ENCODE results near the gene C8A.
A peak's percentile ranks its signal among the peaks of the same experiment; 100 is the strongest.

The C8A gene

GRCh38 chr1:56894014-56894413 lies 39.4 kb downstream of the C8A start:
- DNase-seq (ENCODE audit: low read depth) = no peak

DNA sequence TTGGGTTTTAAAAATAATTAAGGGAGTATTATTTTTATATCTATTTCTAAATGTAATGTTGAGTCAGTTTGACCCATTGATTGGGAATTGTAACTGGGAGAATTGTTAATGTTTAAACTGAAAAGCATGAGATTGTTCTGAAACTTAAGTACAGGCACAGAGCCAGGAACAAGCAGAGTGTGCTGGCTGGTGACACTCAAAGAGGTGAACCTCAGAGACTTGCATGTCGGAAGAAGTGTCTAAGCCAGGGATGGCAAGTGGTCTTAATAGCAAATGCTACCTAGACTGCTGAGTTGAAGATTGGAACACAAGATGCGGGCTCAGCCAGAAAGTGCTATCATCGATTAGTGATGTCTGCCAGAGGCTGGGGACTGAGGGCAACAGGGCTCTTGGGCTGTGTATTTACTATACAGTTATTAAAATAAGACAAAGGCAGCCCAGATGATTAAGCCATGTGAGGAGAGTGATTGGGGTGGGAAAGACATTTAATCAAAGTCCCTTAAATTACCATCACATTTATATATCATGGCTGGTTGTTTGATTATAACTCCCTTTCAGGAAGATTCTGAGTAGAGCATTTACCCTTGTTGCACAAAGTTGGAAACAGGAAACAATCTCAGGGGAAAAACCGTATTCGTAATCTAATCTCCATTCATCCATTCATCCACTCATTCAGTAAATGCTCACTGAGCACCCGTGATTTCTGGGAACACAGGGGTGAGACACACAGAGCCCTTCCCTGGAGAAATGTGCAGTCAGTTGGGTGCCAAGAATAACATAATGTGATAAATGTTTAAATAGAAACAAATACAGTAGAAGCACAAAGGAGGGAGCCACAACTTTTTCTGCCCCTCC lies 42.8 kb downstream of the C8A start:
- DNase-seq (ENCODE audit: low read depth) = no peak

- no peak for DNase-seq (ENCODE audit: low read depth)
These were observed 43.4 kb downstream of the C8A start for GRCh38 chr1:56898005-56898373.

- DNase-seq (ENCODE audit: low read depth) = no peak
These were observed 44.3 kb downstream of the C8A start for GRCh38 chr1:56898879-56899278.

- DNase-seq (ENCODE audit: low read depth) = peak; percentile 40
These were observed 47.1 kb downstream of the C8A start for GRCh38 chr1:56901716-56902115.

DNA sequence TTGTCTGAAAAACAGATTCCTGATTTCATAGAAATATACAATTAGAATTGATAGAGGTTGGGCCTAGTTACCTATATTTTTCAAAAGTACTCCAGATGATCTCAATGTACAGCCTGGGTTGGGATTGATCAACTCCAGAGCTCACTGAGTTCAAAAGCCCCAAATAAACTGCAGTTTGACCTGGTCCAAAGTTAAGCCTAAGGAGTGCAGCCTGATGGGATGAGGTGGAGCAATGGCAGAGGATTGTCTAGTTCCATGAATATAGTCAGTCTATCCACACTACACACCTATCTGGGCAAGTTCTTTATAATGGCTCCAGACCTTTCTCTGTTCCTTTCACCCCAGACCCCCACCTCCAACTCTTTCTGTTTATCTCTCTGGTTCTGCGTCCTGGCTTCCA lies 49.2 kb downstream of the C8A start:
- DNase-seq (ENCODE audit: low read depth) = no peak

GRCh38 chr1:56904663-56905397 lies 50.2 kb downstream of the C8A start:
- no peak for DNase-seq (ENCODE audit: low read depth)

- DNase-seq (ENCODE audit: low read depth) = no peak
These were observed 51.1 kb downstream of the C8A start for GRCh38 chr1:56905667-56906066.

- peak; percentile 34 for DNase-seq (ENCODE audit: low read depth)
These were observed 54.1 kb downstream of the C8A start for GRCh38 chr1:56908619-56909221.

GRCh38 chr1:56910441-56910985 lies 55.9 kb downstream of the C8A start:
- no peak for DNase-seq (ENCODE audit: low read depth)

- peak; percentile 46 for DNase-seq (ENCODE audit: low read depth)
These were observed 56.7 kb downstream of the C8A start for GRCh38 chr1:56911098-56911938.

DNA sequence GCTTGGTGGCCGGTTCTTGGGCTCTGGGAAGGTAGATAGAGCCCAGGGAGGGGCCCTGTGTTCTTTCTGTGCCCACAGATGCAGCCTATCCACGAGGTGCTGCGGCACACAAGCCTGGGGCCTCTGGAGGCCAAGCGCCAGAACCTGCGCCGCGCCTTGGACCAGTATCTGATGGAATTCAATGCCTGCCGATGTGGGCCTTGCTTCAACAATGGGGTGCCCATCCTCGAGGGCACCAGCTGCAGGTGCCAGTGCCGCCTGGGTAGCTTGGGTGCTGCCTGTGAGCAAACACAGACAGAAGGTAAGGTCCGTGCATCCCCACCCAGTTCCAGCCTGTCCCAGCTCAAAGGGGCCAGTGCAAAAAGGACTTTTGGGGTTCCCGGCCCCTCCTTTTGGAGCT lies 57.7 kb downstream of the C8A start:
- DNase-seq (ENCODE audit: low read depth) = no peak

GRCh38 chr1:56915960-56916359 lies 61.4 kb downstream of the C8A start:
- DNase-seq (ENCODE audit: low read depth) = no peak

- DNase-seq (ENCODE audit: low read depth) = no peak
These were observed 62.0 kb downstream of the C8A start for GRCh38 chr1:56916630-56917029.

DNA sequence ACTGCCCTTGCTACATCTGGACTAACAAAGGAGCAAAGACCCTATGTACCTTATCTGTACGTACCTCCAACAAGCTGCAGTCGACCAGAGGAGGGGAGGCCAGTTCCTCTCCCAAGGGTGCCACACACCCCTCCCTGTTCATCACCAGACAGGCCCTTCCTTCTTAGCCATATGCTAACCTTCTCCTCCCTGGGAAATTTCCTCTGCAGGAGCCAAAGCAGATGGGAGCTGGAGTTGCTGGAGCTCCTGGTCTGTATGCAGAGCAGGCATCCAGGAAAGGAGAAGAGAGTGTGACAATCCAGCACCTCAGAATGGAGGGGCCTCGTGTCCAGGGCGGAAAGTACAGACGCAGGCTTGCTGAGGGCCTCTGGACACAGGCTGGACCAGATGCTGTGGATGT lies 62.8 kb downstream of the C8A start:
- no peak for DNase-seq (ENCODE audit: low read depth)

GRCh38 chr1:56920591-56921001 lies 66.0 kb downstream of the C8A start:
- no peak for DNase-seq (ENCODE audit: low read depth)

GRCh38 chr1:56921479-56921878 lies 66.9 kb downstream of the C8A start:
- DNase-seq (ENCODE audit: low read depth) = no peak

DNA sequence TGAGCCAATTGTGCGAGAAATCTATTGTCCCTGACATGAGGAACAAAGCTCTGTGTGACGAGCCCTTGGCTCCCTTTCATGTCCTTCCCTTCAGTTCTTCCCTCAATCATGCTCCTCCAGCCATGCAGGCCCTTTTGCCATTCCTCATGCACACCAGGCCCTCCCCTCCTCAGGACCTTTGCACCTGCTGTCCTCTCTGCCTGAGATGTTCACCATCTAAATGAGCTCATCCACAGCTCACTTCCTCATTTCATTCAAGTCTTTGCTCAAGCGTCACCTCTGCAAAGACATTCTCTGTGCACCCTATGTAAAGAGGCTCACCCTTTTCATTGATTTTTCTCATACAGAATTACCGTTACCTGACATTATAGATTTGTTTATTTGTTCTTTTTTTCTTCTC lies 67.5 kb downstream of the C8A start:
- DNase-seq (ENCODE audit: low read depth) = no peak

- DNase-seq (ENCODE audit: low read depth) = no peak
These were observed 67.9 kb downstream of the C8A start for GRCh38 chr1:56922507-56922906.

- no peak for DNase-seq (ENCODE audit: low read depth)
These were observed 68.6 kb downstream of the C8A start for GRCh38 chr1:56923201-56923600.

DNA sequence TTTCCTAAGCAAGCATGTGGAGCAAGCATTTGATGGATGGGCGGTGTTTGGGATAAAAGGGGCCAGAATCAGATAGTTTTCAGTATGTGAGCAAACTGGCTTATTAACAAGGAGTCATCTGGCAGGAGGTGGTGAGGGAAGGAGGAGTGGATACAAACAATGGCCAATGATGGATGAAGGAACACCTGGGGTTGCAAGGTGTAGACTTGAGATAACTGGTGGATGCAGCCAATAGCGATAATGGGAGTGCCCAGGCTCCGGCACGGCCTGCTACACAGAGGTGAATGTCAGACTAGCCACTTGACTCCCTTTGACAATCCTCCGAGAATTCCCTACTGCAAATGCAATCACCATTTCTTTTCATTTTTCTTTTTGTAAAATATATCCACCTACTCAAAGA lies 69.5 kb downstream of the C8A start:
- no peak for DNase-seq (ENCODE audit: low read depth)

- no peak for DNase-seq (ENCODE audit: low read depth)
These were observed 70.6 kb downstream of the C8A start for GRCh38 chr1:56925193-56925592.
